Posterior vena cava (tissue), 2 donors: ENCODE results near the gene TRMT61A. TPM values are rescaled to one million over a fixed set of nuclear protein-coding genes. Genes with fewer than 3 reads are reported as not detected.

Experiments
- DNase-seq: peaks from one replicate; pipeline ENCODE4 v3.0.0-alpha.2; 2020; ENCODE audit warnings: low spot score
- intact Hi-C, 2 donors: fragments of 100-400 bp; cut with DNase I; formaldehyde crosslinking; loops; one replicate each; pipeline versions ENCODE4 v1.14.1 to v1.14.2; 2022 to 2023
- total RNA-seq, 2 donors: library from RNA; stranded (reverse); fragmentation: NEBNext Ultra II Directional; extraction: Animal tissue kit (Norgen Biotek cat#: 25700); gene quantifications; one replicate each; pipeline ENCODE4 v1.2.1, GENCODE V29; 2021
- donor health status: DM: yes; HTN: yes; CAD: no.
- donor health status: DM: yes; HTN: yes; CAD: no.

Gene TRMT61A
- total RNA-seq, 2 donors from 2014 or later = 16.2 to 18.0 TPM

GRCh38 chr14:103552011-103552845, 23.2 kb downstream of the TRMT61A start:
- intact Hi-C loops = loop anchor here in 1 of 2 donors (5.0 kb wide), 1 partner anchor 35 kb away; no protein-coding TSS in a partner anchor
- peak; percentile 88 for DNase-seq

GRCh38 chr14:103552846-103553210, 23.8 kb downstream of the TRMT61A start:
- intact Hi-C loops = loop anchor here in 1 of 2 donors (5.0 kb wide), 1 partner anchor 36 kb away; no protein-coding TSS in a partner anchor
- DNase-seq = no peak

GRCh38 chr14:103555559-103556337, 26.8 kb downstream of the TRMT61A start:
- no peak for DNase-seq
- intact Hi-C loops = no loop called here

- intact Hi-C loops = no loop called here
These were observed 28.2 kb downstream of the TRMT61A start for GRCh38 chr14:103556946-103557758.

GRCh38 chr14:103558071-103558882, 29.3 kb downstream of the TRMT61A start:
- intact Hi-C loops = no loop called here
- DNase-seq = peak; percentile 80

More at GRCh38 chr14:103556946-103557758, 28.2 kb downstream of the TRMT61A start:
- DNase-seq = no peak

- intact Hi-C loops = loop anchor here in 1 of 2 donors (5.0 kb wide), 1 partner anchor 927 kb away; no protein-coding TSS in a partner anchor
- no peak for DNase-seq
These were observed 30.8 kb downstream of the TRMT61A start for GRCh38 chr14:103559766-103560165.

- intact Hi-C loops = loop anchor here in 1 of 2 donors (5.0 kb wide), 1 partner anchor 928 kb away; no protein-coding TSS in a partner anchor
- DNase-seq = no peak
These were observed 31.7 kb downstream of the TRMT61A start for GRCh38 chr14:103560691-103561090.

- intact Hi-C loops = loop anchor here in 1 of 2 donors (5.0 kb wide), 1 partner anchor 929 kb away; no protein-coding TSS in a partner anchor
- DNase-seq = peak; percentile 88
These were observed 32.6 kb downstream of the TRMT61A start for GRCh38 chr14:103561381-103562178.

- intact Hi-C loops = loop anchor here in 1 of 2 donors (5.0 kb wide), 1 partner anchor 930 kb away; no protein-coding TSS in a partner anchor
- DNase-seq = peak; percentile 91
These were observed 33.1 kb downstream of the TRMT61A start for GRCh38 chr14:103562179-103562428.

- peak; percentile 96 for DNase-seq
- intact Hi-C loops = loop anchor here in 1 of 2 donors (5.0 kb wide), 1 partner anchor 930 kb away; no protein-coding TSS in a partner anchor
These were observed 33.6 kb downstream of the TRMT61A start, which contains the start of the genes BAG5 and COA8 for GRCh38 chr14:103562429-103563225. BAG5 (minus strand) TSS chr14:103562657; CDS start chr14:103561164, 1,493 bp downstream. COA8 (plus strand) TSS chr14:103562960; CDS start chr14:103563002, 42 bp downstream.

- no peak for DNase-seq
- intact Hi-C loops = loop anchor here in 1 of 2 donors (5.0 kb wide), 1 partner anchor 931 kb away; no protein-coding TSS in a partner anchor
These were observed 34.2 kb downstream of the TRMT61A start for GRCh38 chr14:103563226-103563620.

GRCh38 chr14:103563844-103564505, 35.0 kb downstream of the TRMT61A start:
- DNase-seq = no peak

GRCh38 chr14:103568952-103569351, 40.0 kb downstream of the TRMT61A start:
- intact Hi-C loops = no loop called here

More at GRCh38 chr14:103563844-103564505, 35.0 kb downstream of the TRMT61A start:
- intact Hi-C loops = loop anchor here in 1 of 2 donors (5.0 kb wide), 1 partner anchor 932 kb away; no protein-coding TSS in a partner anchor

GRCh38 chr14:103569408-103569807, 40.4 kb downstream of the TRMT61A start:
- no peak for DNase-seq
- intact Hi-C loops = no loop called here

More at GRCh38 chr14:103568952-103569351, 40.0 kb downstream of the TRMT61A start:
- DNase-seq = no peak

GRCh38 chr14:103574104-103574503, 45.1 kb downstream of the TRMT61A start:
- intact Hi-C loops = loop anchor here in 1 of 2 donors (10.0 kb wide), 1 partner anchor 111 kb away; no protein-coding TSS in a partner anchor
- no peak for DNase-seq
